Type B pancreatic cell (in vitro differentiated cells): ENCODE measurements around the gene TTLL11. TPM values are rescaled to one million over a fixed set of nuclear protein-coding genes. Genes with fewer than 3 reads are reported as not detected.

Experiments
- DNase-seq: peaks from one replicate; pipeline ENCODE4 v3.0.0; 2021; ENCODE audit warnings: mixed read lengths; ENCODE audit not compliant: unreplicated experiment; ENCODE audit errors: extremely low spot score
- H3K27ac Mint-ChIP-seq: 2 replicates; pipeline ENCODE4 v1.8.0; 2021; ENCODE audit warnings: mild to moderate bottlenecking, mixed read lengths
- H3K27me3 Mint-ChIP-seq: 2 replicates; pipeline ENCODE4 v1.8.0; 2021; ENCODE audit warnings: mixed read lengths
- H3K36me3 Mint-ChIP-seq: 2 replicates; pipeline ENCODE4 v1.8.0; 2021; ENCODE audit warnings: mixed read lengths
- H3K4me1 Mint-ChIP-seq: one replicate; pipeline ENCODE4 v1.8.0; 2021; ENCODE audit warnings: mixed read lengths; ENCODE audit not compliant: unreplicated experiment
- H3K4me3 Mint-ChIP-seq: 2 replicates; pipeline ENCODE4 v1.8.0; 2021; ENCODE audit warnings: mild to moderate bottlenecking, mixed read lengths
- H3K9me3 Mint-ChIP-seq: 2 replicates; pipeline ENCODE4 v1.8.0; 2021; ENCODE audit warnings: mixed read lengths
- CTCF ChIP-seq: fragments of 200-600 bp; sonication (generic); conservative IDR thresholded peaks from 2 replicates; pipeline ENCODE4 v1.5.0; 2021; ENCODE audit warnings: antibody characterized with exemption, mild to moderate bottlenecking
- total RNA-seq: library from RNA; stranded (reverse); gene quantifications from 2 replicates; pipeline ENCODE4 v1.2.1, GENCODE V29; 2021; ENCODE audit warnings: low replicate concordance

TTLL11 gene
- total RNA-seq, 1 donor from 2014 or later: 8.6 TPM

- no peak overlapping the region for H3K4me3 Mint-ChIP-seq
- TF ChIP-seq CTCF: no peak
Measured at GRCh38 chr9:121776001-121776738, 316.9 kb downstream of the TTLL11 start.

GRCh38 chr9:121774715-121775613, 318.1 kb downstream of the TTLL11 start:
- Mint-ChIP-seq H3K27ac (no peak overlapping the region), H3K27me3 (no peaks in the 10 kb centered on the region), H3K4me1 (peaks cover 11% of the 10 kb centered on the region), H3K36me3 (peaks cover 38% of the 10 kb centered on the region), H3K9me3 (no peaks in the 10 kb centered on the region), H3K4me3 (no peak overlapping the region)
- TF ChIP-seq CTCF: no peak
- no peak for DNase-seq

More at GRCh38 chr9:121776001-121776738, 316.9 kb downstream of the TTLL11 start:
- Mint-ChIP-seq H3K9me3 (no peaks in the 10 kb centered on the region), H3K4me1 (peaks cover 11% of the 10 kb centered on the region), H3K27me3 (no peaks in the 10 kb centered on the region), H3K27ac (no peak overlapping the region), H3K36me3 (peaks cover 41% of the 10 kb centered on the region)
- no peak for DNase-seq

- Mint-ChIP-seq H3K27me3 (no peaks in the 10 kb centered on the region), H3K36me3 (peaks cover 41% of the 10 kb centered on the region), H3K4me1 (peaks cover 2% of the 10 kb centered on the region), H3K4me3 (no peak overlapping the region), H3K9me3 (no peaks in the 10 kb centered on the region), H3K27ac (no peak overlapping the region)
- no peak for DNase-seq
- TF ChIP-seq CTCF: no peak
Measured at GRCh38 chr9:121773954-121774714, 319.0 kb downstream of the TTLL11 start.

- Mint-ChIP-seq H3K36me3 (peaks cover 37% of the 10 kb centered on the region), H3K9me3 (no peaks in the 10 kb centered on the region), H3K27me3 (no peaks in the 10 kb centered on the region), H3K4me1 (no peaks in the 10 kb centered on the region), H3K27ac (no peak overlapping the region), H3K4me3 (no peak overlapping the region)
- TF ChIP-seq CTCF: no peak
- no peak for DNase-seq
Measured at GRCh38 chr9:121773286-121773953, 319.7 kb downstream of the TTLL11 start.
